Stimulated activated CD4-positive, alpha-beta T cell treated with anti-CD3 and anti-CD28 coated beads, Interleukin-12 subunit alpha, Interleukin-12 subunit beta, amount 100 ng/mL, for 24 hours (primary cell): ENCODE measurements around the gene OR14K1.
"Not testable (repeated sequence)": the region's sequence is repeated elsewhere in the genome, so short reads cannot be mapped to it uniquely, and the experiment has no call there.

Experiments
- DNase-seq, 2 experiments: peaks; one replicate each; pipeline ENCODE4 v3.0.0-alpha.2; 2020; ENCODE audit warnings: low read depth in 2 of 2

OR14K1 gene

DNA sequence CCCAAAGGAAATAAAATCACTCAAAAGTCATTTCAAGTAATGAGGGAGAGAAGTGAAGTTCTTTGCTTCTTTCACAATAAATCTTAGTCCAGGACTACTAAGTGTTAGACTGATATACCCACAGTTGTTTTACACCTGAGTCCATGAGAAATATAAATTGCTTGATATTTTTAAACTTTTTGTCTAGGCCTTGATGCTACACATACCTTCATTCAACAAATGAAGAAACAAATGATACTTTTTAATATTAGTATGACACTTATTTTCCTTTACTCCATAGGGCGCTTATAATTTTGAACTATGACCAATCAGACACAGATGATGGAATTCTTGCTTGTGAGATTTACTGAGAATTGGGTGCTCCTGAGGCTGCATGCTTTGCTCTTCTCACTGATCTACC, at the start of gene OR14K1:
Gene OR14K1, plus strand, starts transcription at position 301 of the 400 bp plus-strand sequence. Its CDS starts 0 bp downstream, at position 301.
- DNase-seq: no peak

DNA sequence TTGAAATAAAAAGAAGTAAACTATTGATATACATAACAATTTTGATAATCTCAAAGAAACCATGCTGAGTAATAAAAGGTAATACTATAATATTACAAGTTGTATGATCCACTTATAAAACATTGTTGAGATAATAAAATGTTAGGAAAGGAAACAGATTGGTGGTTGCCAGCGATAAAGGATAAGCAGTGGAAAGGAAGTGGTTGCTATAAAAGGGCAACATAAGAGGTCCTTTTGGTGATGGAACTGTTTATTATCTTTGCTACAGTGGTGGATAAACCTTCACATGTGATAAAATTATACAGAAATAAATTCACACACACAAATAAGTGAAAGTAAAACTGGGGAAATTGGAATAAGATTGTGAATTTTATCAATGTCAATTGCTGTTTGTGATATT, 37.1 kb upstream of the OR14K1 start:
- DNase-seq: no peak

DNA sequence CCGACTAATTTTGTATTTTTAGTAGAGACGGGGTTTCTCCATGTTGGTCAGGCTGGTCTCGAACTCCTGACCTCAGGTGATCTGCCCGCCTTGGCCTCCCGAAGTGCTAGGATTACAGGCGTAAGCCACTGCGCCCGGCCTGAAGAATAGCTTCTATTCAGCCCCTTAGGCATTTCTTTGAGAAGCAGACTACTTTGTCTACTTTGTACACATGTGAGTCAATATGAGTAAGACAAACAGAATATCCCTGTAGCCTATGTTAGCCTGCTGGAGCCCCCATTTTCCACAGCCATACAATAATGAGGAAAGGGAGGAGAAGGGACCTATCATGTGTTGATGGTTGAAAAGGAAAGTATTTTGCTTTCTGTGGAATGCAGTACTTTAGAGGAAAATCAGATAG, 27.7 kb upstream of the OR14K1 start:
- not testable (repeated sequence) for DNase-seq

- no peak for DNase-seq
Observed at GRCh38 chr1:247713753-247714152, 24.7 kb upstream of the OR14K1 start.

- DNase-seq: no peak
Observed at GRCh38 chr1:247716546-247716945, 21.9 kb upstream of the OR14K1 start, which contains the start of gene OR6F1. Gene OR6F1, minus strand, starts transcription at chr1:247716646. Its CDS starts 3,891 bp downstream, at chr1:247712755.

GRCh38 chr1:247721222-247721621, 17.2 kb upstream of the OR14K1 start:
- DNase-seq: no peak

- no peak for DNase-seq
Observed at GRCh38 chr1:247740721-247741120, 2.3 kb downstream of the OR14K1 start.

- DNase-seq: no peak
Observed at GRCh38 chr1:247741756-247742155, 3.3 kb downstream of the OR14K1 start.

GRCh38 chr1:247742215-247742760, 3.9 kb downstream of the OR14K1 start:
- not testable (repeated sequence) for DNase-seq

DNA sequence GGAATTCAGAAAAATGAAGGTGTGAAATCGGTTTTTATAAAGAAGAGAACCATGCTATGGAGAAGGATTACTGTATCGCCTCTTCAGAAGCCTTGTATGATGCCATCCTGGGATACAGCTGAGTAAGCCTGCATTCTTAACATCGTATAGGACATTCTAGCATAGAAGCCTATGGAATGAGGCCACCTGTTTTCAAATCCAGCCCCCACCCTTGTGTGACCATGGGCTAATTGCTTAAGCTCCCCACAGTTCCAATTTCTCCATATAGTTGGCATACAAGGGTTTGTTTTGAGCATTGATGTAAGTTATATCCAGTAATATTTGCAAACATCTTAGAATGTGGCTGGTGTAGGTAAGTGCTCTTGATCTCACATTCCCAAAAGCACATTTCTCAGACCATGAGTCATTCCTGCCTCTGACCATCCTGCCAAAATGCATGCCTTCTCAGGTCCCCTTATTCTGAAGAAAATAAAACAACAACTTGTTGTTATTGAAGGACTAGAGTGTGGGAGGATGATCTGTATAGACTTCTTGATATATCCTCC, 8.0 kb downstream of the OR14K1 start:
- DNase-seq: no peak

DNA sequence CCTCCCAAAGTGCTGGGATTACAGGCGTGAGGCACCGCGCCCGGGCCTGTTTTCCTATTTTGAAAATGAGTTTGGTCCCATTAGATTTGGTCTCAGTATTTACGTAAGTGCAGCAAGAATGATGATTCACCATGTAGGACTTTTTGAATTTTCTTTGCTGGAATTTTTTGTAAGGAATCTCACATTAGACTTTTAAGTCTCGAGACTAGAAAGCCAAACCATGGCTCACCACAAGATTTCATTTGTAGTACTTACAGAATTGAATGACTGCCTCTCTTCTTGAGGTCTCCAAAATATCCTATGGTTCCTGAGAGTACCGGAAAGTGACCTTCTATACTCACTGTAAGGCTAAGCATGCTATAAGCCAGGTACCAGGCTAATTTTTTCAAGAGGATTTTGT, 9.2 kb downstream of the OR14K1 start:
- no peak for DNase-seq

- no peak for DNase-seq
Observed at GRCh38 chr1:247748041-247748440, 9.6 kb downstream of the OR14K1 start, which contains the start of gene OR14A2. Gene OR14A2, minus strand, starts transcription at chr1:247748141.

GRCh38 chr1:247749870-247750269, 11.5 kb downstream of the OR14K1 start:
- no peak for DNase-seq

GRCh38 chr1:247754311-247754710, 15.9 kb downstream of the OR14K1 start:
- DNase-seq: not testable (repeated sequence)

- no peak for DNase-seq
Observed at GRCh38 chr1:247760456-247760855, 22.0 kb downstream of the OR14K1 start, which contains the start of gene OR1C1. Gene OR1C1, minus strand, starts transcription at chr1:247760556. Its CDS starts 2,150 bp downstream, at chr1:247758406.

DNA sequence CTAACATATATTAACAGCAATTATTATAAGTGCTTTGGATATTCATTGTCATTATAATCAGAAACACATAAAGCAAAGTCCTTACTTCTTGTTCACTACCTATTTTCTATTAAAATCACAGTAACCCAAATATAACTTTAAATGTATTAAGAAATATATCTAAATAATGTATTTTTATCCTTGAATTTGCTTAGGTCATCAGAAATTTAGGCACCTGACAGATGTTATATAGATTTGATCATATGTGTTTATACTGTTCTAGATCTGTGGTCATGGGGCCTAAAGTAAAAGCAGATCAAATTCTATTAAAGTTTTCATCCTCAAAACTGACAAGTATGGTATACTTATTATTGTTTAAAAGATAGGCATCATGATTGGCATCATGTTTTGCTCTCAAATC, 31.2 kb downstream of the OR14K1 start:
- DNase-seq: no peak
